COR-L47 (cell line): ENCODE measurements around the gene RCE1.

Experiments used
- DNase-seq: peaks from one replicate; lab custom pipeline; 2025; lab: John Stamatoyannopoulos, UW

Gene RCE1

DNA sequence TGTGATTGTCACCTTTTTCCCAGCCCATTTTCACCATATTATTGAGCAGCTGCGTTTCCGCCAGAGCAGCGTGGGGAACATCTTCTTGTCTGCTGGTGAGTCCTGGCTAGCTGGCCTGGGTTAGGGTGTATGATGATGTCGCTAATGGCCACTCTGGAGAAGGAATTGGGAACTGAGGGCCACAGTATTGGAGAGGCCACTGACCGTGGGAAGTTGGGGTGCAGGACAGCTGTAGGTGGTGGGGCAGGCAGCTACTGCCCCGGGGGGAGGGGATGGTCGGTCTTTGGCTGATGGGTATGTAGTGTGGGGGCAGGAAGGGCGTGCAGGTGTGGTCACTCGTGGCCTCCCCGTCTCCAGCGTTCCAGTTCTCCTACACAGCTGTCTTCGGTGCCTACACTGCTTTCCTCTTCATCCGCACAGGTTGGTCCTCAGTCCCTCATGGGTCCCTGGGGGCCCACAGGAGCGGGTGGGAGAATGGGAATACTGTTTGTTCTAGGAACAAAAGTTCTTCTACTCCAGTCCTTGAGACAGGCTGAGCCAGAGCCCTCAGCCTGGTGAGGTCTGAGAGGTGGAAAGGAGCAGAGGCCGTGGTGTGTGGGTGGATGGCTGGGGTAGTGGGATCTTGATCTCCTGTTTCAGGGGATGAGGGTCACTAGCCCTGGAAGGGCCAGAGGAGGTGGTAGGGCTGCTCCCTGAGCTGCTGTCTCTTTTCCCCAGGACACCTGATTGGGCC lies 2.1 kb downstream of the RCE1 start:
- no peak for DNase-seq

DNA sequence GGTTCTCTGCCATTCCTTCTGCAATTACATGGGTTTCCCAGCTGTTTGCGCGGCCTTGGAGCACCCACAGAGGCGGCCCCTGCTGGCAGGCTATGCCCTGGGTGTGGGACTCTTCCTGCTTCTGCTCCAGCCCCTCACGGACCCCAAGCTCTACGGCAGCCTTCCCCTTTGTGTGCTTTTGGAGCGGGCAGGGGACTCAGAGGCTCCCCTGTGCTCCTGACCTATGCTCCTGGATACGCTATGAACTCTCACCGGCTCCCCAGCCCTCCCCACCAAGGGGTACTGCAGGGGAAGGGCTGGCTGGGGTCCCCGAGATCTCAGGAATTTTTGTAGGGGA lies 2.6 kb downstream of the RCE1 start:
- no peak for DNase-seq

DNA sequence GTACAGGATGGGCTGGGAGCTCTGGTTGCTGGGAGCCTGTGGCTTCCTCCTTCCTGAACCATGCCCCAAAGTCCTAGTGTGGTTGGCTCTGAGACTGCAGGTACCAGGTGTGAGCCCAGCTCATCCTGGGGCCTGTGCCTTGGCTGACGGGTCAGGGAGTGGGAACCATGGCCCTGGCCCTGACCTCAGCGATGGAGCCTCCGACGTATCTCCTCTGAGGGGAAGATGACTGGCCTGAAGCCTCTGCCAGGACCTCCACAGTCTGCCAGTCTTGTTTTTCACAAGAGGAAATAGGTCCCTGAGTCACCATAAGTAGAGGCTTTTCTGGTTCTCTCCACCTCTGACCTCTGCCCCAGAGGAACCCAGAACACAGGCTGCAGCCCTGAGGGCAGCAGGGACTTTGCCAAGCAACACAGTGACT lies 3.4 kb downstream of the RCE1 start:
- DNase-seq: no peak

DNA sequence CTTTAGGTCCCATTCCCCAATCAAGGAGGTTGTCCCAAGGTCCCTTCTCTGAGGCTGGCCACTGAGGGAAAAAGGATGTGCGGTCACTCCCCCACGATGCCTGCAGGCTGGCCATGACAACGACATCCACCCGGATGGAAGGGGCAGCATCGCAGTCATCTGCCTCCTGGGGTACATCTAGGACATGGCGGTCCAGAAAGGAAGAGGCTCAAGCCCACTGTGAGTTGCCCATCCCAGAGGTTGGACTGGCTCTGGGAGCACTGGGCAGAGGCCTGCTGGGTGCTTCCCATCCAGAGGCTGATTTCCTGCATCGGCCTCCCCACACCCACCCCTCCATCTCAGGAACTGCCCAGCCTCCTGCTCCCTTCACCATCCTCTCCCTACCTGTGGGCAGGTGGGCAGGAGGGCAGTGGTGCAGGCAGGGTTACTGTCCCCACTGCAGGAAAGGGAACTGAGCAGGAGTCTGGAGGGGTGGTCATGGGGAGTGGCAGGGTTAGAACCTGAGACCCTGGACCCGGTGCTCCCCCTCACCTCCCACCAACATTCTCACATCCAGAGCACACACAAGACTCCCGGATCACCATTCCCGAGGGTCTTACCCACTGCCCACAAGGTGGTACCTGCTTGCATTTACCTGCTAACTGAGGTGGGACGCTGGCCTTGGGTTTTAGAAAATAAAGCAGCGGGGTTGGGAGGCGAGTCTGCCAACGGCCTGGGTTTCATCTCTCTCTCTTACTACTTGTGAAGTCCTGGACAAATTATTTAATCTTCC lies 4.4 kb downstream of the RCE1 start:
- DNase-seq: no peak

DNA sequence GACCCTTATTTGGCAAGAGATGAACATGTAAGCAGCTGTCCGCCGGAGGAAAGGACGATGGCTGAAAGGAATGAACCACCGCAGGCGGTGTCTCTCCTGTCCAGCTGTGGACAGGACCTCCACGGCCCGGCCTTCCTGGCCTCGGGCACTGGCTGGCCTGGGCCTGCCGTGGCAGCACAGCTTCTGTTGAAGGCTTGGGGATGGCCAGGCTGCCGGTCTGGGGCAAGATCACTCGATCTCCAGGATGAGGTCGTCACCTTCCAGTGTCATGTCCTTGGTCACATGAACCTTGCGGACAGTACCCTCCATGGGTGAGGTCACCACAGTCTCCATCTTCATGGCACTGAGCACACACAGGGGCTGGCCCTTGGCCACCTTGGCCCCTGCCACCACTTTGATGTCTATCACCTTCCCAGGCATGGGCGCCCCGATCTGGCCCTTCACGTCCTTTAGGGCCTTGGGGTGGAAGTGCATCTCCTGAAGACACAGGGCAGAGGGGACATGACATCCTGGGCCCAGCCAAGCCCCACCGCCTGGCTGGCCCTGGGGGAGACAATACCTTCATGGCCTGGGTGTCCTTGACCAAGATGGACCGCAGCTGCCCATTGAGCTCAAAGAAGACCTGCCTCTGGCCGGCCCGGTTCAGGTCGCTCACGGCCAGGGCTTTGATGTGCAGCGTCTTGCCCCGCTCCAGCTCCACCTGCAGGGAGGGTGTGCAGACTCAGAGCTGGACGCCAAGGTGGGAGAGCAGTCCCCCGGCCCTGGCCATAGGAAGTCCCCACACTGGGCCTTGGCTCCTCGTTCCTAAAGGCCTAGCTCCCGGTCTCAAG lies 5.6 kb downstream of the RCE1 start:
- no peak for DNase-seq

DNA sequence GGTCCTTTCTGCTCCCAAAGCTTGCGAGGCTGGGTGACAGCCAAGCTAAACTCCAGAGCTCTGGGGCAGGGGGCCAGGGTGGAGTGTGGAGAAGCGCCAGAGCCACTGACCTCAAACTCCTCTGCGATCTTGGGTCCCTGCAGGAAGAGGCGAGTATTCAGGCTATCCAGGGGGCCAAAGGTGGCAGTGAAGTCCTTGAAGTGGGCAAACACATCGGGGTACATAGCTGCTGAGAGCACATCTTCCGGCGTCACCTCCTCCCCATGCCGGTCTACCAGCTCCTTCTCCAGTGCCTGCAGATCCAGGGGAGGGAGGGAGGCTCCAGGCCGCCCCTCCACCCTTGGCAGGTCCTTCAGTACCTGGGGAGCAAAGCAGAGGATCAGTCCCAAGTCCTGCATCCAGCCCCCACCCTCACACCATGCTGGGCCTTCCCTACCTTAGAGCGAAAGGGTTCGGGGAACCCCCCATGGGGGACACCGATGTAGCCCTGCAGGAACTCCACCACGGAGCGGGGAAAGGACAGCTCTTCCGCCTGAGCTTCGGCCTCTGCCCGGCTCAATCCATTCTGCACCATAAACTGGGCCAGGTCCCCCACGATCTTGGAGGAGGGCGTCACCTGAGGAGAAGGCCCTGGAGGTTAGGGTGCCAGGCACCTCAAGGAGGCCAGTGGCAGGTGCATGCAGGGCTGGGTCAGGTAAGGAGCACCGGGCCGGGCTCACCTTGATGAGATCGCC lies 6.4 kb downstream of the RCE1 start:
- DNase-seq: no peak

DNA sequence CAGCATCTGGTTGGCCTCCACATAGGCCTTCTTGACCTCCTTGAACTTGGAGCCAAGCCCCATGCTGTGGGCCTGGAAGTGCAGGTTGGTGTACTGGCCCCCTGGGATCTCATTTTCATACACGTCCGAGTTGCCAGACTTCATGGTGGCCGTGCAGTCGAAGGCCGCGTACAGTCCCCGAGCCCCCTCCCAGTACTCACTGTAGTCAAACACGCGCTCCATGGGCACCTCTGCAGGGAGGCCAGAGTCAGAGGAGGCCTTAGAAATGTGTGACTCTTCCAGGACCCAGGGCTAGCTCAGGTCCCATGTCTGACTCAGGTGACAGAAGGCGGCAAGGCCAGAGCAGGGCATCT lies 7.0 kb downstream of the RCE1 start:
- no peak for DNase-seq

DNA sequence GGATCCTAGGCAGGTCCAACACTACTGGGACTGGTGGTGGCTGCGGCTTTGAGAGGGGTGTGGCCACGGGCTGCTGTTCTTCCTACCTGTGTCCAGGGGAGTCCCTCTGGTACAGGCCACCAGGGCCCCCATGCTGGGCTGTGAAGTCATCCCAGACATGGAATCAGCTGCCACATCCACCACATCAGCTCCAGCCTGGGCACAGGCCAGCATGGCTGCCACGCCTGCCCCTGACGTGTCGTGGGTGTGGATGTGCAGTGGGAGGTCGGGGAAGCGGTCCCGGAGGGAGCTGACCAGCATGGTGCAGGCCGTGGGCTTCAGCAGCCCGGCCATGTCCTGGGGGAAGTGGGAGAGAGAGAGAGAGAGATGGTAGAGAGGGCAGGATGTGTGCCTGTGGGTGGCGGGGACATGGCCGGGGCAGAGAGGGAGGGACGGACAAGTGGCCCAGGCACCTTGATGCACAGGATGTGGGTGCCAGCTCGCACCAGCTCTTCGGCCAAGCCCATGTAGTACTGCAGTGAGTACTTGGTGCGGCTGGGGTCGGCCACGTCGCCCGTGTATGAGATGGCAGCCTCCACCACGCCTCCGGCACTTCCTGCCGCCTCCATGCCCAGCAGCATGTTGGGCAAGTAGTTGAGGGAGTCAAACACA lies 7.5 kb downstream of the RCE1 start:
- DNase-seq: no peak

DNA sequence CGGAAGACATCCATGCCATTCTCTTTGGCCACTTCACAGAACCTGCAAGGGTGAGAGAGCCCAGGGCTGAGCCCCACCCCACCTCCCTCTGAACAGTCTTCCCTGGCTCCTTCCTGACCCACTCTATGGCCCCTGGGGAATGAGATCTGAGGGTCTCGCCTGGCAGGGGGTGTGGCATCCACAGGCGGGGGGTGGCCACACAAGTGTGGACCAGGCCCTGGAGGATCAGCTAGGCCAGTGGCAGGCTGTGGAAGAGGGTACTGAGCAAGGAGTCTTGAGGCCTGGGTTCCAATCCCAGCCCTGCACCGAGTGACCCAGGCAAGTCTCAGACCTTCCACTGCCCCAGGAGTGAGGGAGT lies 8.0 kb downstream of the RCE1 start:
- no peak for DNase-seq

DNA sequence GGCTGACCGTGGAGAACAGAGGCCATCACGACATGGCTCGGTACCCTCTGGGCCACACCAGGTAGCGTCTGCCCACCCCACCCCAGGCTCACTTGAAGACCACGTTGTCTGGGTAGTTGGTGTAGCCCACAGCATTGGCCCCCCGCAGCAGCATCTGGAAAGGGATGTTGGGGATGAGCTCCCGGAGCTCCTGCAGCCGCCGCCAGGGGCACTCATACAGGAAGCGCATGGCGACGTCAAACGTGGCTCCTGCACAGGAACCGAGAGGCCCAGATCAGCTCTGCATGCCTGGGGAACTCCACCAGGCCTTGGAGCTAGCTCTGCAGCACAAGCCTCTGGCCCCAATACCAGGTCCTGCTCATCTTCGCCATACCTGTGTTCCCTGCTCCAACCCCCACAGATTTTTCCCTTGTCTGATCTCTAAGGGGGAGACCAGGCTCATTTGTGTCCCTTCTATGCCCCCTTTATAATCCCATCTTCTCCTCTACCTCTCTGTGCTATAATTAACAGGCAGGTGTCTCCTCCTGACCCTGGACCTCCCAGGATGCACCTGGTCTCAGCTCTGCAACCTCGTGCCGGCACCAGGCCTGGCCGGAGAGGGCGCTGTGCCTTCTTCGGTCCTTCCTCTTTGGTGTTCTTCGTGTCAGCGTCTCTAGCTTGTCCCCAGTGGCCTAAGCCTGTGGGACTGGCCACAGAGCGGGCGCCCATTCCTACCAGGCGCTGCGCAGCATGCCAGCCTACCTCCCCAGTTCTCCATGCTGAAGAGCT lies 8.6 kb downstream of the RCE1 start:
- no peak for DNase-seq

DNA sequence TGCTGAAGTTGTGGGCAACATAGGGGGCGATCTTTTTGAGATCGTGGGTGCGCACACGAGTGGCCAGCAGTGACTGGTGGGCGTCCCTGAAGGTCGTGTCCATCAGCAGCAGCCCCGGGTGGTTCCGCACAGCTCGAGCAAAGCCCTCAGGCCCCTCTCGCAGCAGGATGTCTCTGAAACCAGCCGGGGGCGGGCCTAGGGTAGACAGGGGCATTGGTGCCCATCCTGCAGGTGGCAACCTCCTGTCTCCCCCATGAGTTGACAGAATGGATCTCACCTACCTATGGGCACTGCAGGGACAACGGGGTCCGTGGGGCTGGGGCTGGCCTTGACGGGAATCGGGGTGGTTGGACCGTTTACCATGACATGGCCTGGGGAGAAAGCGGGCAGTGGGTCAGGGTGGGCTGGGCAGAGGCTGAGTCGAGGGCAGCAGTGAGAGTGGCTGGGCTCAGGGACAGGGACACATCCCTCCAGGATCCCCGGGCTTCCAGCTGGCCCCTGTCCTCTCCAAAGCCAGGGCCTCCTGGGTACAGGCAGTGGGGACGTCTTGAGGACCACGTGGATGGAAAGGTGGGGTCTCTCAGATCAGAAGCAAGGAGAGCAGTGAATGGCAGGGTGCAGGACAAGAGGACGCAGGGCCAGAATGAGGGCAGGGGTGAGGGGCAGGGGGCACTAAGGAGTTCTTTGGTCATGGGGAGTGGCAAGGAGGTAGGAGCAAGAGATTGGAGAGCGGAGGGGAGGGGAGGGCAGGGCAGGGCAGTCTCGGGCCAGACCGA lies 9.4 kb downstream of the RCE1 start:
- DNase-seq: no peak

DNA sequence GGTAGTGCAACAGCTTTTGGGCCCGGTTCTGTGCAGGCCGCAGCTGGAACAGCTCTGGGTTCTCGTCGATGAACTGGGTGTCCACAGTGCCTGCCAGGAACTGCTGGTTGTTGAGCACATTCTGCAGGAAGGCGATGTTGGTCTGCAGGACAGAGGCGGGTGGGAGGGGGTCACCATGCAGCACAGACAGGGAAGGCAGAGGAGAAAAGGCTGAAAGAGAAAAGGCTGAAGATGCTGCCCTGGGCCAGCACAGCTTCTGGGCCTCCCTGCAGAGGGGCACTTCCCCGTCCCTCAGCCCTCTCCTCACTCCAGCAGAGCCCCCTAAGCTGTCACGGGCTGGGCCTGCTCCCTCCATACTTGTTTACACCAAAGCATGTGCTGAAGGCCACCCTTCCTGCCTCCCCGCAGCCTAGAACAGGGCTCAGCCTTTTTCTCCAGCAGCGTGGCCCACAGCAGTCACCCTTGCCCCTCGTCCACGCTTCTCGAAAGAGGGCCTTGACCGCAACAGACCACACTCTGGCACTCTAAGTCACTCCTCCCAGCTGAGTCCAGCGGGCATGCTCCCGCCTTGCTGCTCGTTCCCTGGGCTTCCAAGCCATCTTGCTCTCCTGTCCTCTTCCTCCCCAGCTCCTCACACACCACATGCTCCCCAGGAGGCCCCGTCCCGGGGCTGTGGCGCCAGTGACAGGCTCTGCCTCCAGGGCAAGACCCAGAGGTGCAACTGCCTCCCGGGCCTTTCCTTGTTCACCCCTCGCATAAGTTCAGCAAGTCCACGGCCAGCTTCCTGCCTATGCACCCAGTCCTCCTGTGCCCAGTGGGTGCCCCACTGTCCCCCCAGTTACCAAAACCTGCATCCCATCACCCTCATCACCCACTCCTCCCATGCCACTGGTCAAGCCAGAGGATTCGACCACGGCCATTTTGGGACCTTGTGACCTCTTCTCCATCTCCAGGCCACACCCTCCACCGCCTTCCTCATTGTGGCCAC lies 10.3 kb downstream of the RCE1 start:
- no peak for DNase-seq

DNA sequence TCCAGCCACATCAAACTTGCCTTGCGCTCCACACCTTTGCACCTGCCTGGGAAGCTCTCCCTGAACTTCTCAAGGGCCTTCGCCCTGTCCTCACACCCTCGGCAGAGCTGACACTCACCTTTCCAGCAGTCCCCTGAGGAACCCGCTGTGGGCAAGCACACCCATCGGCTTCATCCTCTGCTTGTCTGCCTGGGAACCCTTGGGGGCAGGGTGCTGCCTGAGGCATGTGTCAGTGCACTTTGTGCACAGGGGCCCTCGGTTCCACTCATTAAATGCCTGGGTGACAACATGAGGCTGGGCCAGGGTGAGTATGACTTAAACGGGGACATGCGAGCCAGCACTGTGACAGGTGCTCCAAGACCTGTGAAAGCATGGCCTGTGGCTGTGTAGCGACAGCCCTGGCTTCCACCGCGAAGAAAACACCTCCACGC lies 11.0 kb downstream of the RCE1 start:
- DNase-seq: no peak

DNA sequence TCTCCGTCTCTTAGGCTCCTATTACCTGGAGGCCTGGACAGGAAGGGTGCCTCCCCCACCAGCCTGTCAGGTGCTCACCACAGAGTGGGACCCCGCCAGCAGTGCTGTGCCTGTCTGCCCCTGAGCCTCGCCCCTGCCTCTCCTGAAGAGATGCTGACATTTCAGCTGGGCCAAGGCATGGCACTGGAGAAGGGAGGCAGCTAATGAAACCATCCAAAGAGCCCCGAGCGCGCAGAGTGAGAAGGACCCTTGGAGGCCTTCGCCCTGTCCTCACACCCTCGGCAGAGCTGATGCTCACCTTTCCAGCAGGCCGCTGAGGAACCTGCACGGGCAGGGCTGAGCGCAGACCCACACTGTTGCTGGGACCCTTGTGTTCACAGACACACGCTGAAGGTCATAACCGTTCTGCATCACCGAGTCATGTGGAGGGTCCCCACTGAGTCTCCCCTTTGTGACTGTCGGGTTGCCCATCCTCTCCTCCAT lies 11.5 kb downstream of the RCE1 start:
- no peak for DNase-seq

DNA sequence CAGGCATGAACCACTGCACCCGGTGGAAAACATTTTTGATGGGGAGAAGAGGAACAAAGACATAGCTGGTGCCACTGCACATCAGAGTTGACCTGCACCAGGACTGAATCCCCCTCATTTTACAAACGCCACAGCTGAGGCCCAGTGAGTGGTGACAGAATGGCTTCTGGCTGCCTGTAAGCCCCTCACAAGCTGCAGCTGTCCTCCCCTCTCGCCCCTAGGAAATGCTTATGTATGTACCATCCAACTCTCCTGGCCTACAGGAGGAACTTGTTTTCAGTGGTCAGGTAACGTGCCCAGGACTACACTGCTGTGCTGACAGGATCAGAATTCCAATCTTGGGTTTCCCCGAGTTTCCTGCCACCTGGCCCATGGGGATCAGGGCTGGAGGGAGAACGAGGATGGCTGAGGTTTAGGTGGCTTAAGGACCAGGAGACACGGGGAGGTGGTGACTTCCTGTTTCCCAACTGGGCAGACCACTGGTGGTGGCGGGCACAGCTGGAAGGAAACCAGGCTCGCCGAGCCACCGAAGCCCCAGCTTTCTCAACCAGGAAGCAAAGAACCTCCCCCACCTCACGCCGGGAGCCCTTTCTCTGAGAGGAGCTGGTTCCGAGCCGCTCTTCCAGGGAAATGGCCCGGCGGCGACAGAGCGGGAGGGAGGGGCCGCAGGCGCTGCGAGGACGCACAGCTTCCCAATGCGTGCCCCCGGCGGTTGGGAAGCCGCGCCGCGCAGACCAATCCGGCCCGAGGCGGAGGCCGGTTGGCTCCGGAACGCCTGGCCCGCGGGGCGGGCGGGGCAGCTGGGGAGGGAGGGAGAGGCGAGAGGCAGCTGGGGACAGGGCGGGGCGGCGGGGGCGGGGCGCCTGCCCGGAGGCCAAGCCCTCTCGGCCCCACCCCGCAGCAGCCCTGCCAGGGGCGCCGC lies 12.6 kb downstream of the RCE1 start:
- DNase-seq: peak; percentile 92

DNA sequence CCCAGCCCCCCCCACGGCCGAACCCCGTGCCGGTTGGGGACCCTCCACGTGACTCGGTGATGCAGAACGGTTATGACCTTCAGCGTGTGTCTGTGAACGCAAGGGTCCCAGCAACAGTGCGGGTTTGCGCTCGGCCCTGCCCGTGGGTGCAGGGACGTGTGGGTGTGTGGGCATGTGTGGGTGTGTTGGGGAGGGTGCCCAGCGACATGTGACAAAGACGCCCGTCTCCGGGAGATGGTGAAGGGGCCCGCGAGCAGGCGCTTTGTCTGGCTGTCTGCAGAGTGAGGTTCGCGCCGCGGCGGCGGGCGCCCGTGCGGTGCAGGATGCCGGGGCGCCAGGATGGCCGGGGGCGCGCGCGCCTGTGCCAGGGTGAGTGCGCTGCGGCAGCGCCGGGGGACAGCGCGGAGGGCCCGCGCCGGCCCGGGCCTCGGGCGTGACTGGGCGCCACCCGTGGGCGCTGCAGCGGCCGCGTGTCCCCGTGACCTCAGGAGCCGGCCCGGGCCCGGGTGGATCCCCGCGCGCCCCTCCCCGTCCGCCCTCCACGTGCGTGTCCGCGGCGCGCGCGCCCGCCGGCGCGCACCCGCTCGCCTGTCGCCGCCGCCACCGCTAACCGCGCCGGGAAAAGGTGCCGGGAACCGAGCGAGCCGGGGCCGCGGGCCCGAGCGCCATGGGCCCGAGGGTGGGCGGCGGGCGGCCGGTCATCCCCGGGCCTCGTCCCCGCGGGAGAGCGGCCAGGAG lies 13.4 kb downstream of the RCE1 start, which contains the start of gene LRFN4:
LRFN4 (plus strand) TSS at position 569 of the 738 bp plus-strand sequence. CDS start 681 bp downstream, outside the sequence.
- DNase-seq: peak; percentile 66
